Stimulated activated CD4-positive, alpha-beta T cell treated with anti-CD3 and anti-CD28 coated beads, Interleukin-4, amount 100 ng/mL, for 48 hours (primary cell): ENCODE results near the gene PRKCH.
A peak's percentile ranks its signal among the peaks of the same experiment; 100 is the strongest.

ENCODE experiments used
- DNase-seq, 2 donors: peaks; one replicate each; pipeline ENCODE4 v3.0.0-alpha.2; 2020; ENCODE audit warnings: low read depth in 2 of 2

Gene PRKCH

DNA sequence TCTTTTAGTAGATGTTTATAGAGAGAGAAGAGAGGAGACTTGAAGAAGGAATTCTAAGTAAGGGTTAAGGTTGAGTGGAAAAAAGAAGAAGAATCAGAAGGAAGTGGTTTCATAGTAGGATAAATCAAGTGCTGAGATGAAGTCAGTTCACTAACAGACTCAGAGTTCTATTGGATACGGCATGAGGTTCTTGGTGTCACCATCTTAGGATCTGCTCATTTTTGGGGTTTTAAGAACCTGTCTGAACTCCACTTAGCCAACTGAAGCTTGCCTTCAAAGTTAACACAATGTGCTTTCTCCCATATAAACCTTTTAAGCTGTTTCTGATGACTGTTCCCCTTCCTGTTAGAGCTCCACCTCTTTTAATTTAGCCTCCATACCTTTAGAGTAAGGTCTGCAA is 152.6 kb downstream of the PRKCH start:
- no peak for DNase-seq

DNA sequence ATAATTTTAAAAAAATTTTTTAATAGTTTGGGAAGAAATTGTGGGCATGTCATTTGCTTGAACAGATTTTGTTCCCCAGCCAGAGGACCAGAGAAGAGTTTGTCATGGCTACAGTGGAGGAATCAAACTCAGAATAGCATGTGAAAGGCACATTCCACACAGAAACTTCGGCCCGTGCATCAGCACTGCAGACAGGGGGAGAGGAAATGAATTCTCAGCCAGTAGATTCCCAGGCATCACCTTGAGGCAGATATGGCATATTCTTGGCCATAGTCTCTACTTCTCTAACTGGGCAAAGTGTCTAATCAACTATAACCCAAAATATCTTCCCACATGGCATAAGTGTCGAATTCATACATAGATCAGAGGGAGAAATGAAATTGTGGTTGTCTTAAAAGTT is 153.3 kb downstream of the PRKCH start:
- DNase-seq = no peak

DNA sequence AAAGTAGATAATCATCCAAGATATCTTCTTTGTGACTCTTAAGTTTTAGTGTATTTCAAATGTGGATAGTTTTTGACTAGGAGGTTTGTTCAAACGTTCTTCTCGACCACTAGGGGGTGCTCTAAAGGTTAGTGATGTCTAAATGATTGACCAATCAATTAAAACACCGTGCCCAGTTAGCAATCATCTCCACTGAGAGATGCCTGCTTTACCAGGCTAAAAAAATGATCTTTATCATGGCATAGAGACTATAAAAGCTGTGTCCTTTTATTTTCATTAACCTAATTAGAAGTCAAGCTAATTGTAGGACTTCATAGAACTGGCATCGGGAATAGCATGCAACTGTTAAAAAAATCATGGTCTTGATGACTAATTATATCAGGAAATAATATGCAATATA is 153.9 kb downstream of the PRKCH start:
- DNase-seq = no peak

DNA sequence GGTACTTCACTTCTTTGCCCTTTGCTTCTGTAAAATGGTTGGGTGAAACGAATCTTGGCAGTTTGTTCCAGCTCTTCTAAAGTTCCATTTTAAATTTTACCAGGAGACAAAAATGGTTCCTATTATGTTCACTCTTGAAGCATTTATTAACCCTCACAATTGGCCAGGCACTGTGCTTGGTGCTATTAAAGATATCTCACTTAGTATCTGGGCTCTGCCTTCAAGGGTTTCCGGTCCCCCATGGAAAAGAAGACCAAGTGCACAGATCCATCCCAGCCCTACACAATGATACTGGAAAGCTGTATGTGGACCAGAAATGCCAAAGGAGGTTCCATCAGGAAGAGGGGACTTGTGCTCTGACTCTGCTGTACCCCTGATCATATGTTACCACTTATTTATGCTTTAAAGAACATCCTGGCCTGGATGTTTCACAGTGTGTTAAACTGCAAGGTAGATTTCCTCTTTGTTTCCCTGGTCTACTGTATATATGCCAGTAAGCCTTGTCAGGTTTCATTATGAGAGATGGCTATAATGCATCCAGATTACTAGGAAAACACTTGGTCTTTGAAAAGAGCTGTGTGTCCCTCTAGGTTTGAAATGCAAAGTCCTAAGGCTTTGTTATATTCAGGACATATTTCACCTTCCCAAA is 154.8 kb downstream of the PRKCH start:
- no peak for DNase-seq

DNA sequence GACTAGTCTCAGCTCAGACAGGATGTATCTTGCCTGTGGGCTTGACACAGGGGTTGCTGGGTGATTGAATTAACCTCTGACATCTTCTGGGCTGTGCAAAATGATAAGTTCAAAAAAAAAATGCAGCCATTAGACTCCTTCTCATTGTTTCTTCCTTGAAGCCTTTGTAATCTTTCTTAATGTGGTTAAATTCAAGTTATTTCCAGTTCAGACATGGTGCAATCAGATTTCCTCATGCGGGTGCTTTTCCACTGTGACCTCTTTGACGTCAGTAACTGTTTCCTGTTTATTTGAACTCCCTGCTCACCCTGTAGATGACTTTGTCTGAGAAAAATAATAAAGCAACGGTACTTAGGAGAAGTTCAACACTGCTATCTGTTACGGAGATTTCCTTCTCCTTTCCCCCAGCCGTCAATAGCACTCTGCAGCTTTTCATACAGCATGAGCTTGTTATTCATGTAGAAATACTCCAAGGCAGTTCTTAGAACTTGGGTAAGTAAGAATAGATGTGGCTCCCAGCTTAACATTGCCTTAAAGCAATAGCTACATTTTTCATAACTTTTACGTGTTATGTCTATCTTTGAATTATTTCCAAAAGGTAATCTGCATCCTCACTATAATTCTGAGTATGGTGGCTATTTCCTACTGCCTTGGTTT is 155.5 kb downstream of the PRKCH start:
- DNase-seq = peak in 1 of 2 donors; percentile 32

DNA sequence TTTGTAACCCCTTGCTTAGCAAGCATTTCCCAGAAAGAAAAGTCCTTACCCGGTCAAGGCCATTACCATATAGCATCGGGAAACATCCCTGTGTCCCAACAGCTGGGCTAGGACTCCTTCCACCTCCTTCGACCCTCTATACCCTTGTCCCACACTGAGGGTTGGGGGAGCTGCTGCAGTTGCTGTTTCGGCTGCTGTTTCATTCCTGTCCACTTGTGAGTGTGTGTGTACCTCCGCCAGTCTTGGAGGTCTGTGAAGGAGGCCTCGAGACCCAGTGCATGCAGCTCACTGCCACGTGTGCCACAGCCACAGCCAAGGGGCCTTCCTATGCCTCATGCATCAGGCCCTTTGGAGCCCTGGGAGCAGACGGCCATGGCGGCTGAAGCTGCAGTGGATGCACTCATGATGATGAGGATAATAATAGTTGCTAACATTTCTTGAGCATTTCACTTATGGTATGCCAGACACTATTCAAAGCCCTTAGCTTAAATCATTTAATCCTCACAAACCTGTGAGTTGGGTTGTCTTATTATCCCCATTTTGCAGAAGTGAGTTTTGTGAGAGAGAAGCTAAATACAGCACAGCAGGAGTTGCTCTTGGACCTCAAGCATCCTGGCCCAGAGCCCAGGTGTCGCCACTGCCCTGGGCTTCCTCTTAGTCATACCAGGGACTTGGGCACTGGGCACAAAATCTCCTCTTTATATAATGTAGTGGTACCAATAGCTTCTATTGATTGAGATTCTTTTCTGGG is 156.5 kb downstream of the PRKCH start:
- peak in 1 of 2 donors; percentile 20 for DNase-seq

DNA sequence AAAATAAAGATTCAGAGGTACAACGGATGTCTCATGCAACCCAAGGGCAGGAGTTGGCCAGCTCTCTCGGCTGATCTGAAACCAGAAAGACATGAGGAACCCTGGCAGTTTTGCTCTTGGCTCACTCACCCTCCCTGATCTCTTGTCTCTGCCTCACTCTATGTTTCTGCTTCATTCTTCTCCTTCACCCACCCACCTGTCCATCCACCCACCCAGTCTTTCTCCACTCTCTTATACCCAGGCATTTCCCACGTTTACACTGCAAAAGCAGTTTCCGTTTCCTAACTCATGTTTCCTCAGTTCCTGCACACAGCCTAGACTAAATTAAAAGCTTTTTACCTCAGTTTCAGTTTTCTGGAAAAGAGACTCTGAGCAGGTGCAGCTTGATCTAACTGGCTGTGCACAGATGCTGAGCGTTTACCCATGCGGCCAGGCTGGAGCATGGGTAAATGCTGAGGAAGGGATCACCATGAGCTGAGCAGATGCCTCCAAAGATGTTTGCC is 157.6 kb downstream of the PRKCH start:
- no peak for DNase-seq

DNA sequence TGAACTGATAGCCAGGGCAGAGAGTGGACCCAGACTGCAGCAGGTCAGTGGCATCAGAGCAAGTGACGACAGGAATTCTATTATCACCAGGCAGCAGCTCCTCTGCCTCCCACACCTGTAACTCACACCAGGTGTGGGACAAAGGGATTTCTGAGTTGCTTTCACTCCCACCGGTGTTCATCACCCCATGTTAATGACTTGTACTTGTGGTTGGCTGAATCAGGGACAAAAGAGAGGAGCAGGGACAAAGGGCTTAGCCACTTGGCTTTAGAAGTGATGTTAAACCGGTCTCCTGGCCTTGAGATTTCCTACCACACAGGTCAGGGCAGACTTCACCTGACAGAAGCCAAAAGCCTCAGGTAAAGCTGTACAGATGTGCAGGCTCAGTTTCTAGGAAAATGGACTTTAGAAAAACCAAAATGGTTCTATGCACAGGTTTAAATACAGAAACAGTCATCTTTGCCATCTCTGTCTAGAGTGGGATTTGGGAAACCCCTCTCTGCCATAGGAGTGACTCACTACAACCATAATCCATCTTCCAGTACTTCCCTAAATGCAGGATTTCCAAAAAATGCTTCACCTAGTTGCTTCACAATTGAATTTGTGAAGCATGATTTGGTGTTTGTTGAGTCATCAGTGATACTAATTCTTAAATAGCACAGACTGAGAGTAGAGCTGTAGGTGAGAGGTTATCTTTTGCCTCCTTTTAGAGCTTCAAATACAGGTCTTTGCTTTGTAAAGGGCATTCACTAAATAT is 158.5 kb downstream of the PRKCH start:
- no peak for DNase-seq

DNA sequence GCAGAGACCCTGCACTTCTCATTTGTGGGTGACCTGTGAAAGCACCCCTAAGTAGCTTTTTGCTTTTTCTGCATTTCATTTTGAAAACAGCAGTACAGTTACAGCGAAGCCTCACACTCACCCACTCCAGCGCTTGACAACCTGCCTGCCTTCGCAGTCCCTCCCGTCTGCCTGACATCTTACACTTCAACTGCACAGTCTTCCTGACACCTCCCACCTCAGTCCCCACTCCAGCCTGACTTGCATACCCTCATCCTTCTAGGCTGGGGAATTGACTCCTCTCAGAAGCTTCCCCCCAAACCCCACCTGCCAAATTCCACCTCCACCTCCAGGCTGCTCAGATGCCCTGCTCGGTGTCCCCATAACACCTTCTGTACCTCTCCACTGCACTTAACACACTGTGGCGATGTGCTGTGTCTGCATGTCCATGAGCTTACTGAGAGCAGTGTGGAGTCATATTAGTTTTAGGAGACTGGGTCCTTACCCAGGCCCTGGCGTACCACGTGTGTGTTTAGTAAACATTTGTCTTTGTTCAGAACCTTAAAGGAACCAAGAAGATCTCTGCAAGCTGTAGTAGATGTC is 159.4 kb downstream of the PRKCH start:
- no peak for DNase-seq

DNA sequence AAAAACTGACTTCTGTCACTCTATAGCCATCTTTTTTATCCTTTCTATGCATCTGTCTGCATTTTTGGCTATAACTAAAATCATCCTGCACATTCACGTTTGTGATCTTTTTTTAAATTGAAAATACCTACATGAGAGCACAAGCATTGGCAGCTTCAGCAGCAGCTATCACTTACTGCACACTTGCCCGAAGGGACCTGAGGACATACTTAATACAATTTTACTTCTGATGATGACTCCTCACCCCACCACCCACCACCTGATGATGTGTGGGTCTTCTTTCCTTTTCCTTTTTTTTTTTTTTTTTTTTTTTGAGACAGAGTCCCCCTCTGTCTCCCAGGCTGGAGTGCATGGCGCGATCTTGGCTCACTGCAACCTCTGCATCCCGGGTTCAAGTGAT is 160.3 kb downstream of the PRKCH start:
- DNase-seq = no peak

DNA sequence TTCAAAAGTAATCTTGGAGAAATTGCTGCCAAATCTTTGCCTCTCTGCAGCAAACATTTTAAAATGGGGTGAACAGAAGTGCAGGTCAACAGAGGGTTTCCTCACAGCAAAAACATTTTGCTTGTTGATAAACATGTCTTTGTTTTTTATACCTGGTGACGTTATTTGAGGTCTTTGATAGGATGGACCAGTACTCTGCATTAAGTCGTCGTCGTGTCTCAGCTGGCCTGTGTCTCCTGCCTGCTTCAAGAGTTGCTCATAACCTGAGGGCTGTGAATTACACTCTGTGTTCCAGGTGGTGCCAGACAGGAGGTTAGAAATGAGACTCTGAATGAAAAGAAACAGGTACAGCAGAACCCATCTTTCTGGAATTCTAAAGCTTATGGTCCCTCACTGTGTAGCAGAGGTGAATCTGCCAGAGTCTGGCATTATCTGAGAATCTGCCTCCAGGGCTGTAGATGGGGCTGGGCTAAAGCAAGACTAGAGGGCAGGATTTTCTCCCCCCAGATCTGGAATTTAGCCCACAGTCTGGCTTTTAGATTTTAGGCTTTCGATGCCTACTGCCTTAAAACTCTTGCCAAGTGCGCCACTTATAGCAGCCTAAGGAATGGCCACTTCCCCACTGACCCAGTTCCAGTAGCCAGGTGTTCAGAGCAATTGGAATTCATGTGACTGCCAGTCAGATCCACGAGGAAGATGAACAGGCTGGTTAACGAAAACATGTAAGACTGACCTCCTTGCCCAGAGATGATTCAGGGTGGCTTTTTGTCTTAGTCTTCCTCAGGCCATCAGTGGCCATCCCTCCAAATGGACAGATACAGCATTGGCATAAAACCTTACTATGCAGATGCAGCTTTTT is 161.2 kb downstream of the PRKCH start:
- DNase-seq = no peak

DNA sequence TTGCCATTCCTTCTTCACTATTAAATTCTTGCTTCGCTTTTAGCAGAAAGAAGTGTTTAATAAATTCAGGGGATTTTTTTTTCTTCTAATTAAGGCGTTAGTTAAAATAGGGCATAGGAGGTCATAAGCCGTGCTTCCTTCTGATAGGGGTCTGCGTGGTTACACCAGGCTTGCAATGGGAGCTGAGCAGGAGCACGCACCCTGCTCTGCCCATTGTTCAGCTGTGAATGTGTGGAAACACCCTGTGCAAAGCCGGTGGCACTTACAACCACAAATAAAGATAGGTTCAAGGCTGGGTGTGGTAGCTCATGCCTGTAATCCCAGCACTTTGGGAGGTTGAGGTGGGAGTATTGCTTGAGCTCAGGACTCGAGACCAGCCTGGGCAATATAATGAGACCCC is 162.1 kb downstream of the PRKCH start:
- no peak for DNase-seq

DNA sequence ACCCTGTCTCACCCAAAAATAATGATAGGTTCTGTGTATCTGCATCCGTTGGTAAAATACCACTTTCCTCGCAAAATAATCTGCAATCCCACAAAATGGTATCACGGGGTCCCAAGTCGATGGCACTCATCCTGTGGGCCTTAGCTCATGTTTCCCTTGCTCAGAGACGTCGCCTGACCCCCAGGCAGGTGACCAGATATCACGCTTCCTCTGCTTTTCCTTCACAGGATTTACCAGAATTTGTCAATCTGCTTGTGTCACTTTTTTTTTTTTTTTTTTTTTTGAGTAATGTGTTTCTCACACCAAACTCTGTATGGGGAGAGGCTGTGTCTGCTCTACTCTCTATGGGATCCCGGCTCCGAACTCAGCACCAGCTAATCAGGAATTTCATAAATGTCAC is 162.7 kb downstream of the PRKCH start:
- DNase-seq = no peak

DNA sequence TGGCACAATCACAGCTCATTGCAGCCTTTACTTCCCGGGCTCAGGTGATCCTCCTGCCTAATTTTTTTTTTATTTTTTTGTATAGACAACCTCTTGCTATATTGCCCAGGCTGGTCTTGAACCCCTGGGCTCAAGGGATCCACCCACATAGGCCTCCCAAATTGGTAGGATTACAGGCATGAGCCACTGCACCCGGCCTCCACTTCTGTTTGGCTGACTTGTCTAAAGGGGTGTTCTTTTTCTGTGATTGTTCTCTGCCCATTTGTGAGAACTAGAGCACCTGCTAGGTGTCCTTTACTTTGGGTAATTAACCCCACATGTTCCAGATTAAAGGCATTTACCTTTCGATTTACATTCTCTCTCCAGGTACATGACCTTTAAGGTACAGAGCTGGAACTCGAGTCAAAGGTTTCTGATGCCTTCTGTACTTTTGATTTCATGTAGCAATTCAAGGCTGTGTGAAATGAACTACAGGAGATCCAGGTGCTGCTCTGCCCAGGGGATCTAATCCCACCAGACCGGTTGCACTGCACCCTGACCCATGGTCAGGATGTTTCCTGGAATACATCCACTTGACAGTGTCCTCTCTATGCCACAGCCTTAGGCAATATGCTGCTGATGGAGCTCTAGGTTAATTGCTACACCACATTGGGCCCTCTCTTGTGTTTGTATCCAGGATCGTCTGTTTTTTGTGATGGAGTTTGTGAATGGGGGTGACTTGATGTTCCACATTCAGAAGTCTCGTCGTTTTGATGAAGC is 163.6 kb downstream of the PRKCH start:
- DNase-seq = no peak

DNA sequence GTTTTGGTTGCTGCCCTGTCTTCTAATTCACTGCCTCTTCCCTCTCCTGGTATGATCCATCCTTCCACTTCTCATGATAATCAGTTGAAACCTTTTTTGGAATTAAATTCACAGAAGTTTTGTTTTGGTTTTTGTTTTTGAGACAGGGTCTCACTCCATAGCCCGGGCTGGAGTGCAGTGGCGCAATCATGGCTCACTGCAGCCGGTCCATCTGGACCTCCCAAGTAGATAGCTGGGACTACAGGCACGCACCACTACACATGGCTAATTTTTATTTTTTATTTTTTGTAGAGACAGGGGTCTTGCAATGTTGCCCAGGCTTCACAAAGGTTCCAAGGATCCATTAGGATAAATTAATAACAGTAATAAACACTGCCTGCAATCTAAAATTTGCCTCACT is 164.3 kb downstream of the PRKCH start:
- DNase-seq = no peak

DNA sequence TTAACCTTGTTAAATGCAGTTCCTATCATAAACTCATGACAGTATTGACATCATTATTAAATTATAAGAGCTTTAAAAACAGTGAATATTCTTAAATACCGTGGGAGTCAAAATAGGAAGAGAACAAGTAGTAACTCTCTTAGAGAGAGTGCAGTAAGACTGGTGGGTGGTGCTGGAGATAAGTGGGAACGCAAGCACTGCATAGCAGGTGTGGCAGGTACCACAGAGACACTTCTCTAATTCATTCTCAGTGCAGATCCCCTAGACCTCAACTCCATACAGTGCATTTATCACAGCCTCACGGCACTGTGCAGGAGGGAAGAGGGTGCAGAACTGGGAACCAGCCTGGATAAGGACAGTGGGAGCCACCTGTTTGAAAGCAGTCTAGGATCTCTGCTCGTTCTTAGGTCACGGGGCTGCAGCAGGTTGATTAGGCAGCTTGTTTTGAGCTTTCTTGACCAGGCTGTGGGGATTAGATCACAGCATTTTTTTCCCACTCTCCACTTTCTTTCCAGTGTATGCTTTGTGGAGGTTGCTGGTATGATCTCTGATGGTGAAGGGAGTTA is 165.6 kb downstream of the PRKCH start:
- no peak for DNase-seq

DNA sequence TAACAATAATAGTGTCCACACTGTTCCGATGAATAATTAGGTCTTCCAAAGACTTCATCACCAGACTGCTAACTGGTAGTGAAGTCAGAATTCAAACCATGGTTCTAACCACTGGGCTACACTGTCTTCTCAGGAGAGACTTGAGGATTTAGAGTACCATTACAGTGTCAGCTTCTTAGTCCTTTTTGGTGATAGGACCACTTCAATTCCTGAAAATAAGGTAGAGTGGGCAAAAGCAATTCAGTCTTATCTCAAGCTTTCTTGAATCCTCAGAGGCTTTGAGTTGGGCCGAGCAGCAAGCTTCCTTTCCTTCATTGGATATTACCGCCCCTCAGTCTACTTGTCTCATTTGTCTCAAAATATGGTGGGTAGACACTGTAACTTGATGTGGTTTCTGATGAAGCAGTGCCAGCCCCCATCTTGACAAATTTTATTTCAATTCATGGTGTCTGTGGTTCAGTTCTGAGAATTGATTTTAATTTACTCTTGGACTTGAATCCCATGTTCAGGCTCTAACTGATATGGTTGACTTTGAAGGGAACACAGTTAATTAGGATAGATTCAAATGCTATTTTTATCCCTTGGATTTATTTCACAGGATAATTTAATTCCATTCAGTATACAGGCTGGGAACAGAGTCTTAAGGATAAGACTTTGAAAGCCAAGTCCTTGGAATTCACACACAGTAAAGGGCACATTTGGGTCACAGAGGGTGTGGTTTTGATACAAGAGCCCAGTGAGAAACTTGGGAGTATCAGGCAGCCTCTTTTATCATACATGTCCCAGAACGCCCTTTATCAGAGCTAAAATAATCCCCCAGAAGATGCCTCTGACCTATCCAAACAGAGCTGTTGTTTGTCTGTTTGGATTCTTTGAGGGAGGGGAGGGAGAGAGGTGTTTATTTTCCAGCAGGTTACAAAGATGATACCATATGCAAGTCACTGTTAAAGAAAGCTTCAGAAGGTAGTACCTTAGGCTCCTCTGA is 167.3 kb downstream of the PRKCH start:
- DNase-seq = no peak

DNA sequence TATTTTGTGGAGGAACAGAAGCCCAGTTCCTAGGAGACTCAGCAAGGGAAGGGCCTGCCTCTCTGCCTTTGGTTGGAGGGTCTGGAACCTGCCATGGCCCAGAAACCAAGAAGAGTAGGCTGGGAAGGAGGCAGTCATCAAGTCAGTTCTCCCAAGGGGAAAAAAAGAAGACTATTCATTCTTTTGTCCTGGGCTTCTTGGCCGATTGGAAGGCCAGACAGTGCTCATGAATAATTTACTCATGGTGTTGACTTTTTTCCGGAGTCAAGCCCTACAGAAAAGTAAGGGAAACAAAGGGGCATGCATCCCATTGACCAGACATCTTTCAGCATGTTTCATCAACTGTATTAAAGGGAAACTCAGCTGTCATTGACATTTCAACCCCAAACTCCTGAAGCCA is 168.1 kb downstream of the PRKCH start:
- no peak for DNase-seq

DNA sequence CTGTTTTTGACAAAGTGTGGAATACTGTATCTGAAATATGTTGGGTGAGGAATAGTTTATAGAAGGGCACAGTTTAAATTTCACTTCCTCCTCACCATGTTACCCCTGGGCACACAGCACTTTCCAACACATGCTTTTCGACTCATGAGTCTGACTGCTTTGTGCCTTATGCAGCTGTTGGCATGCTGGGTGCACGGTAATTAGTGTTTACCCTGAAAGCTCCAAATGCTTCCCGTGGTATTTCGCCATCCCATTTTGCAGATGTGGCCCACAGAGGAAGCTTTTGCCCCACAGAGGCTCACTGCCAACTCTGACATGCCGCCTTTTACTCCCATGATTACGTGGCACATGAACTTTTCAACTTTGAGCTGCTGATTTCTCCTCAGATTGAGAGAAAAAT is 168.6 kb downstream of the PRKCH start:
- no peak for DNase-seq
